Sciatic nerve (tissue), 2 donors: ENCODE results near the gene SH3TC1. TPM values are rescaled to one million over a fixed set of nuclear protein-coding genes. Genes with fewer than 3 reads are reported as not detected.

ENCODE experiments used
- ATAC-seq: fragments of 200-7000 bp; cut with Tn5 transposase; one replicate; pipeline ENCODE4 v1.9.1; 2020; ENCODE audit warnings: mild to moderate bottlenecking, moderate library complexity
- DNase-seq: peaks from one replicate; pipeline ENCODE4 v3.0.0-alpha.2; 2020; ENCODE audit warnings: low spot score
- intact Hi-C: fragments of 100-400 bp; cut with DNase I; formaldehyde crosslinking; loops from one replicate; pipeline ENCODE4 v1.14.2; 2022
- total RNA-seq: library from RNA; stranded (reverse); fragmentation: NEBNext Ultra II Directional; extraction: Animal tissue kit (Norgen Biotek cat#: 25700); gene quantifications from one replicate; pipeline ENCODE4 v1.2.1, GENCODE V29; 2021
- donor health status: DM: no; HTN: no; CAD: no.
- donor health status: DM: no; HTN: no; CAD: no.

The SH3TC1 gene
- total RNA-seq, 1 donor from 2014 or later, result 52.2 TPM

- no peak for ATAC-seq
- no peak for DNase-seq
- intact Hi-C loops, result no loop called here
These were observed 23.7 kb downstream of the SH3TC1 start for GRCh38 chr4:8222609-8223388.

GRCh38 chr4:8224267-8224974 lies 25.3 kb downstream of the SH3TC1 start:
- ATAC-seq, result no peak

GRCh38 chr4:8224975-8225625 lies 26.0 kb downstream of the SH3TC1 start:
- DNase-seq, result no peak
- intact Hi-C loops, result no loop called here

More at GRCh38 chr4:8224267-8224974, 25.3 kb downstream of the SH3TC1 start:
- intact Hi-C loops, result no loop called here
- DNase-seq, result no peak

GRCh38 chr4:8225706-8226443 lies 26.8 kb downstream of the SH3TC1 start:
- ATAC-seq (no peak), DNase-seq (no peak)
- intact Hi-C loops, result no loop called here

More at GRCh38 chr4:8224975-8225625, 26.0 kb downstream of the SH3TC1 start:
- no peak for ATAC-seq

GRCh38 chr4:8227201-8227770 lies 28.2 kb downstream of the SH3TC1 start:
- DNase-seq (no peak), ATAC-seq (peak; percentile 52)

GRCh38 chr4:8227771-8228318 lies 28.8 kb downstream of the SH3TC1 start:
- intact Hi-C loops, result no loop called here
- ATAC-seq (peak; percentile 2), DNase-seq (no peak)

More at GRCh38 chr4:8227201-8227770, 28.2 kb downstream of the SH3TC1 start:
- intact Hi-C loops, result no loop called here

- ATAC-seq (peak; percentile 83), DNase-seq (peak; percentile 80)
- intact Hi-C loops, result no loop called here
These were observed 29.5 kb downstream of the SH3TC1 start for GRCh38 chr4:8228319-8229250.

GRCh38 chr4:8229331-8229975 lies 30.4 kb downstream of the SH3TC1 start:
- no peak for DNase-seq
- intact Hi-C loops, result no loop called here
- no peak for ATAC-seq

- ATAC-seq (no peak), DNase-seq (no peak)
- intact Hi-C loops, result no loop called here
These were observed 30.9 kb downstream of the SH3TC1 start for GRCh38 chr4:8230033-8230432.

- no peak for ATAC-seq
- DNase-seq, result no peak
- intact Hi-C loops, result no loop called here
These were observed 31.8 kb downstream of the SH3TC1 start for GRCh38 chr4:8230891-8231290.

GRCh38 chr4:8231551-8232049 lies 32.5 kb downstream of the SH3TC1 start:
- intact Hi-C loops, result no loop called here
- ATAC-seq, result no peak
- no peak for DNase-seq

- intact Hi-C loops, result no loop called here
These were observed 33.7 kb downstream of the SH3TC1 start for GRCh38 chr4:8232748-8233147.

GRCh38 chr4:8233672-8234484 lies 34.8 kb downstream of the SH3TC1 start:
- ATAC-seq (no peak), DNase-seq (no peak)
- intact Hi-C loops, result no loop called here

More at GRCh38 chr4:8232748-8233147, 33.7 kb downstream of the SH3TC1 start:
- ATAC-seq (no peak), DNase-seq (no peak)

GRCh38 chr4:8234715-8235114 lies 35.6 kb downstream of the SH3TC1 start:
- DNase-seq, result no peak
- no peak for ATAC-seq
- intact Hi-C loops, result loop anchor here (1.0 to 5.0 kb wide), 2 partner anchors 59 to 1602 kb away; no protein-coding TSS in a partner anchor

- no peak for ATAC-seq
- intact Hi-C loops, result loop anchor here (1.0 to 5.0 kb wide), 2 partner anchors 60 to 1603 kb away; no protein-coding TSS in a partner anchor
- no peak for DNase-seq
These were observed 36.1 kb downstream of the SH3TC1 start for GRCh38 chr4:8235224-8235623.

GRCh38 chr4:8235686-8236085 lies 36.6 kb downstream of the SH3TC1 start:
- intact Hi-C loops, result loop anchor here (1.0 to 5.0 kb wide), 2 partner anchors 60 to 1603 kb away; no protein-coding TSS in a partner anchor
- ATAC-seq (no peak), DNase-seq (no peak)
